ENCODE data around the gene CAPN5. TPM values are rescaled to one million over a fixed set of nuclear protein-coding genes. Genes with fewer than 3 reads are reported as not detected.

The CAPN5 gene
- total and polyA plus RNA-seq, 2 experiments from 2014 or later = 10.2 to 32.2 TPM

GRCh38 chr11:77114089-77114463, 47.3 kb downstream of the CAPN5 start (continued):
- TF ChIP-seq REST (IDR thresholded peaks at IDR 0.05; ENCODE audit: unreplicated experiment) (no peak), CTCF (conservative IDR thresholded peaks at IDR 0.05; ENCODE audit: low read depth in 2 of 2) (no peak), CREB1 (CRISPR knock-in tag; IDR thresholded peaks at IDR 0.05; ENCODE audit: low read depth) (no peak), NANOG (IDR thresholded peaks at IDR 0.05; ENCODE audit: borderline replicate concordance) (no peak), ETS1 (IDR thresholded peaks at IDR 0.05) (no peak)

- Histone ChIP-seq H2AFZ (no peak overlapping the region), H3K27me3 (ENCODE audit: insufficient read depth) (no peaks in the 10 kb centered on the region), H3F3A (replicated peaks; ENCODE audit: low read depth) (no peaks in the 10 kb centered on the region), H3K4me3 (no peak overlapping the region), H3K36me3 (ENCODE audit: insufficient read depth) (no peaks in the 10 kb centered on the region), H3K27ac (ENCODE audit: low read depth) (no peak overlapping the region), H3K9me2 (ENCODE audit: insufficient read depth) (no peaks in the 10 kb centered on the region), H3K79me2 (replicated peaks; ENCODE audit: insufficient read depth) (no peaks in the 10 kb centered on the region), H3K4me1 (ENCODE audit: insufficient read depth) (no peaks in the 10 kb centered on the region), H3K4me2 (no peak overlapping the region), H4K20me1 (replicated peaks; ENCODE audit: insufficient read depth) (no peaks in the 10 kb centered on the region; the same call in 1 of the 2 replicates)
- TF ChIP-seq CTCF (conservative IDR thresholded peaks at IDR 0.05; ENCODE audit: low read depth in 2 of 2) (peak; percentile 27 to 38), ZNF462 (CRISPR knock-in tag; IDR thresholded peaks at IDR 0.05) (no peak)
- Mint-ChIP-seq H3K36me3 (ENCODE audit: low read depth) (no peaks in the 10 kb centered on the region; the same call in 2 of the 3 replicates), H3K27me3 (ENCODE audit: insufficient read depth, low read depth, poor library complexity) (peaks cover 16% of the 10 kb centered on the region), H3K4me3 (no peak overlapping the region), H3K27ac (no peak overlapping the region), H3K9me3 (no peaks in the 10 kb centered on the region), H3K4me1 (peaks cover 8% of the 10 kb centered on the region)
- DNase-seq (ENCODE audit: low spot score) = peak; percentile 75
- peak; percentile 85 for ATAC-seq
Measured at GRCh38 chr11:77115181-77115611, 48.4 kb downstream of the CAPN5 start.

All from GM23338 (cell line).